Sigmoid colon (tissue), 4 donors: Measurements from ENCODE around the gene RNF166.

Experiments used
- EP300 ChIP-seq, 4 donors: sonication (generic); formaldehyde crosslinking; IDR thresholded peaks; one replicate each; pipeline ENCODE4 v1.6.1; 2017; ENCODE audit warnings: antibody characterized with exemption in 4 of 4
- POLR2A ChIP-seq, 2 donors: fragments of 450-650 bp; IDR thresholded peaks; one replicate each; pipeline ENCODE4 v1.6.1; 2016; ENCODE audit warnings: antibody characterized with exemption in 2 of 2, mild to moderate bottlenecking in 2 of 2, moderate library complexity in 2 of 2
- TF ChIP-seq, protein P1 (sequence below), 4 experiments: fragments of 450-650 bp in 3 of 4; fragments of 200-600 bp in 1 of 4; IDR thresholded peaks; one replicate each; pipeline ENCODE4 v1.5.1; 2016 to 2019; ENCODE audit warnings: antibody characterized with exemption in 4 of 4, mild to moderate bottlenecking in 3 of 4, moderate library complexity in 2 of 4

DNA sequence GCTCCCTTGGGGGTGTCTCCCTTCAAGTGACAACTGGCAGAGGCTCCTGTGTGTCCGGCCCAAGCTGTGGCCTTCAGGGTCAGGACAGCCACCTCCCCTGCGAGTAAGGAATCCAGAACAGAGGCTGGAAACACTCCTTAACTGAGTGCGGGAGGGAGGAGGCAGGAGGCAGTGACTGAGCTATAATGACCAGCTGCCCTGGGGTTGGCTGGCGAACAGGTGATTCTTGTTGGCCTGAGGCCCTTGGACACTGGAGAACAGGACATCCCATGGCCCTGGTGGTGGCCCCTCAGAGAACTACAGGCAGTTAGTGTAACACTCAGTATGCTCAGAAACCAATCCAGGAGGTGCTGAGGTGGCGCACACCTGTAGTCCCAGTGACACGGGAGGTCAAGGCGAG, 10.5 kb downstream of the RNF166 start:
- no peak for TF ChIP-seq EP300 (IDR thresholded peaks at IDR 0.05)
- TF ChIP-seq POLR2A (IDR thresholded peaks at IDR 0.05): no peak
- TF ChIP-seq, protein P1, sequence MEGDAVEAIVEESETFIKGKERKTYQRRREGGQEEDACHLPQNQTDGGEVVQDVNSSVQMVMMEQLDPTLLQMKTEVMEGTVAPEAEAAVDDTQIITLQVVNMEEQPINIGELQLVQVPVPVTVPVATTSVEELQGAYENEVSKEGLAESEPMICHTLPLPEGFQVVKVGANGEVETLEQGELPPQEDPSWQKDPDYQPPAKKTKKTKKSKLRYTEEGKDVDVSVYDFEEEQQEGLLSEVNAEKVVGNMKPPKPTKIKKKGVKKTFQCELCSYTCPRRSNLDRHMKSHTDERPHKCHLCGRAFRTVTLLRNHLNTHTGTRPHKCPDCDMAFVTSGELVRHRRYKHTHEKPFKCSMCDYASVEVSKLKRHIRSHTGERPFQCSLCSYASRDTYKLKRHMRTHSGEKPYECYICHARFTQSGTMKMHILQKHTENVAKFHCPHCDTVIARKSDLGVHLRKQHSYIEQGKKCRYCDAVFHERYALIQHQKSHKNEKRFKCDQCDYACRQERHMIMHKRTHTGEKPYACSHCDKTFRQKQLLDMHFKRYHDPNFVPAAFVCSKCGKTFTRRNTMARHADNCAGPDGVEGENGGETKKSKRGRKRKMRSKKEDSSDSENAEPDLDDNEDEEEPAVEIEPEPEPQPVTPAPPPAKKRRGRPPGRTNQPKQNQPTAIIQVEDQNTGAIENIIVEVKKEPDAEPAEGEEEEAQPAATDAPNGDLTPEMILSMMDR (IDR thresholded peaks at IDR 0.05): no peak
